H1 (cell line): Measurements from ENCODE around the gene MCHR1. TPM values are rescaled to one million over a fixed set of nuclear protein-coding genes. Genes with fewer than 3 reads are reported as not detected.

ENCODE experiments used
- BRCA1 ChIP-seq: IDR thresholded peaks from 2 replicates; pipeline ENCODE4 v1.6.1; 2012; ENCODE audit warnings: low read depth, low read length, improper control_type of control experiment
- EGR1 ChIP-seq: IDR thresholded peaks from 2 replicates; pipeline ENCODE4 v1.6.1; 2011; ENCODE audit warnings: low read depth, low read length, borderline replicate concordance
- FOSL1 ChIP-seq: IDR thresholded peaks from 2 replicates; pipeline ENCODE4 v1.6.1; 2011; ENCODE audit warnings: mild to moderate bottlenecking, low read depth, low read length, moderate library complexity; ENCODE audit not compliant: insufficient read depth
- HDAC2 ChIP-seq, 2 experiments: fragments of 300-600 bp in 1 of 2; sonication (generic) in 1 of 2; IDR thresholded peaks; 2 replicates each; pipeline ENCODE4 v1.6.1; 2011 to 2012; ENCODE audit warnings: low read depth in 2 of 2, low read length in 2 of 2, mild to moderate bottlenecking in 2 of 2, moderate library complexity in 2 of 2, borderline replicate concordance in 1 of 2, inconsistent platforms in 1 of 2
- POLR2A ChIP-seq, 2 experiments: IDR thresholded peaks; 1 replicate in 1 of 2; 2 replicates in 1 of 2; pipeline ENCODE4 v1.6.1; 2011; ENCODE audit warnings: low read depth in 2 of 2, low read length in 2 of 2, mild to moderate bottlenecking in 2 of 2; ENCODE audit errors: control extremely low read depth in 1 of 2
- POU5F1 ChIP-seq: IDR thresholded peaks from 2 replicates; pipeline ENCODE4 v1.6.1; 2011; ENCODE audit warnings: low read depth, mild to moderate bottlenecking, low read length, moderate library complexity
- RBBP5 ChIP-seq: IDR thresholded peaks from 2 replicates; pipeline ENCODE4 v1.7.1; 2012; ENCODE audit warnings: low read depth, mild to moderate bottlenecking, inconsistent platforms, low read length, moderate library complexity, borderline replicate concordance
- SP2 ChIP-seq: IDR thresholded peaks from 2 replicates; pipeline ENCODE4 v1.6.1; 2012; ENCODE audit warnings: mild to moderate bottlenecking, low read length, inconsistent platforms
- TAF1 ChIP-seq: IDR thresholded peaks from 2 replicates; pipeline ENCODE4 v1.6.1; 2011; ENCODE audit warnings: mild to moderate bottlenecking, low read depth, low read length
- TBP ChIP-seq: IDR thresholded peaks from 2 replicates; pipeline ENCODE4 v1.6.1; 2011; ENCODE audit warnings: low read depth, low read length, improper control_type of control experiment
- ZNF274 ChIP-seq: IDR thresholded peaks from 2 replicates; pipeline ENCODE4 v1.7.0; 2012; ENCODE audit warnings: low read length, borderline replicate concordance; ENCODE audit errors: extremely low read depth
- polyA plus RNA-seq, 7 experiments: library from polyadenylated mRNA; depleted of rRNA in 3 of 7; stranded (reverse) in 5 of 7; unstranded in 2 of 7; fragments of >200 nt in 5 of 7; fragments of 200-250 nt in 2 of 7; gene quantifications; 1 replicate in 5 of 7; 2 replicates in 1 of 7; 4 replicates in 1 of 7; pipeline versions ENCODE4 v1.2.1 to v1.2.3, GENCODE V29; 2011 to 2013; ENCODE audit warnings: missing spikeins in 2 of 7, mixed read lengths in 2 of 7
- total RNA-seq: library from RNA; stranded (reverse); fragmentation: NEBNext Ultra II Directional; extraction: Animal tissue kit (Norgen Biotek cat#: 25700); gene quantifications from 2 replicates; pipeline ENCODE4 v1.2.1, GENCODE V29; 2021

MCHR1 gene
- total and polyA plus RNA-seq, 2 of the 8 experiments (the other 6 are each of a cell fraction or from before 2014, with no cell fraction given): 0.91 to 7.6 TPM

DNA sequence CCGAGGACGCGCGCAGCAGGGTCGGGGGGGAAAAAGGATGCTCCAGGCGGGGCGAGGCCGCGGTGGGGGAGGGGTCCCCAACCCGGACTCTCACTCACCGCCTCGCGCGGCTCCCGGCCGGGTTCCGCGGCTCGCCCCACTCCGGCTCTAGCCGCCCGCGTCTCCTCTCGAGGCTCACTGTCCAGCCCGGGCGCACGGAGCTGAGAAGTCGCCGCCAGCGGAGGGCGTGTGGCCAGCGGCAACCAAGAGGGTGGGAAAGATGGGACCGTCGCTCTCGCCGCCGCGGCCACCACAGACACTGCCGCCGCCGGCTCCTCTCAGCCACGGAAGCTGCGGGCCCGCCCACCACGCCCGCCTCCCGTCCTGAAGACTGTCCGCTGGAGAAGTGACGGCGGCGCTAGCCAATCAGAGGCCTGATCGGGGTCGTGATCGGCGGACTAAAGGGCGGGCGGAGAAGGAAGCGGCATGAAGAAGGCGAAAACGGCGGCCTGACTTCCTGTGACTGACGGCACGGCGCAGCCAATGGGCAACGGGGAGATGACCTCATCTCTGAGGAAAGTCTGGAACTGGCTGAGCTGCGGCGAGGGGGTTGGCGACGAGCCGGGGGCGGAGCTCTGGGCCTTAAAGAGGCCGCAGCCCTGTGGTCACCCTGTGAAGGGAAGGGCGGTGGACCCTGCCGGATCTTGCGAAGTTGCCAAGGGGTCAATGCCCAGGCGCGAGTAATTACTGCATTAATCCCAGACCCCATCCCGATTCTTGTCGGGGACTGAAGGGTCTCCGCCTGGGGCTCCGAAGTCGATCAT lies 42.7 kb upstream of the MCHR1 start, which contains the start of gene MRTFA (continued):
- TF ChIP-seq SP2 (peak; percentile 72), FOSL1 (no peak), BRCA1 (no peak), EGR1 (no peak), HDAC2 (IDR thresholded peaks at IDR 0.05; ENCODE audit: borderline replicate concordance in 1 of 2, low read depth in 2 of 2, low read length in 2 of 2) (peak in 1 of 2 experiments; percentile 27; a peak in 1 of 4 replicates), POU5F1 (no peak), POLR2A (IDR thresholded peaks at IDR 0.05; ENCODE audit: control extremely low read depth in 1 of 2, low read depth in 2 of 2, low read length in 2 of 2) (peak; percentile 61 to 89), TAF1 (peak; percentile 92), TBP (peak; percentile 82), RBBP5 (peak; percentile 39; the same call in 1 of the 2 replicates), ZNF274 (no peak)
